SH-SY5Y (cell line): ENCODE measurements around the gene HIVEP3.

Experiments used
- GATA2 ChIP-seq: IDR thresholded peaks from 2 replicates; pipeline ENCODE4 v1.6.1; 2011; ENCODE audit warnings: mild to moderate bottlenecking, low read depth, low read length
- GATA3 ChIP-seq: IDR thresholded peaks from 2 replicates; pipeline ENCODE4 v1.6.1; 2011; ENCODE audit warnings: low read depth, mild to moderate bottlenecking, low read length, moderate library complexity

HIVEP3 gene

DNA sequence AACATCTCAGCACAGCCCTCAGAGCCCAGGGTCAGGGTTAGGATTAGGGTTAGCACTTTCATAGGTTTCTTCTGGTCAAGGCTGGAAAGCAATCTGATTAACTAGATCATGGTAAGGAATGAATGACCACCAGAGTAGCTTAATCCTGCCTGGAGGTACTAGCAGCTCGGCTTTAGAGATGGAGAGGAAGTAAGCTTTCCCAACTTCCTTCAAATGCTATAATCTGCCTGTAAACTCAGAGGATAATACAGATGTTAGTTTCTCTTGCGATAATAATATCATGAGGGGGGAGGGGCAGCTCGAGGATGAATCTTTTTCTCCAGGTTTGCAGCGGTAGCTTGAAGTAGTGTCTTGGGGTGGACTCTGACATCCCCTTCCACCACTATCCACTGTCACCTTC lies 194.9 kb downstream of the HIVEP3 start:
- TF ChIP-seq GATA2: no peak
- no peak for TF ChIP-seq GATA3

DNA sequence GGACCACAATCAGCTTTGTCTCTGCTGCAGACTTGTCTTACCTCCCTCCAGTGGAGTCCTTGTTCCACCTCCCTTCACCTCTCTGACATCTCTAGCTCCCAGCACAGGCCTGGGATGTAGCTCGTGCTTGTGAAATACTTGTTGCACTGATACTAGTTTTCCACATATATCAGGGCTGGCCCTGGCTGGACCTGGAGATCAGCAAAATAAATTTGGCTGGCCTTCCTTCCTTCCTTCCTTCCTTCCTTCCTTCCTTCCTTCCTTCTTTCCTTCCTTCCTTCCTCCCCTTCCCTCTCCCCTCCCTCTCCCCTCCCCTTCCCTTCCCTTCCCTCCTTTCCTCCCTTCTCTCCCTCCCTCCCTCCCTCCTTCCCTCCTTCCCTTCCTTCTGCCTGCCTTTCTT lies 196.5 kb downstream of the HIVEP3 start:
- TF ChIP-seq GATA3: no peak

DNA sequence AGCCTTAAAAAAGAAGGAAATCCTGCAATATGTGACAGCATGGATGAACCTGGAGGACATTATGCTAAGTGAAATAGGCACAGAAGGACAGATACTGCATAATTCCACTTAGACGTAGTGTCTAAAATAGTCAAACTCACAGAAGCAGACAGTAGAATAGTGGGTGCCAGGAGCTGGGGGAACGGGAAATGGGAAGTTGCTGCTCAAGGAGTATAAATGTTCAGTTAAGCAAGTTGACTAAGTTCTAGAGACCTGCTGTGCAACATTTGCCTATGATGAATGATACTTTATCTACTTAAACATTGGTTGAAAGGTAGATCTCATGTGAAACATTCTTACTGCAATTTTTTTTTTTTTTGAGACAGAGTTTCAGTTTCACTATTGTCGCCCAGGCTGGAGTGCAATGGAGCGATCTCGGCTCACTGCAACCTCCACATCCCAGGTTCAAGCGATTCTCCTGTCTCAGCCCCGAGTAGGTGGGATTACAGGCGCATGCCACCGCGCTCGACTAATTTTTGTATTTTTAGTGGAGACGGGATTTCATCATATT lies 197.8 kb downstream of the HIVEP3 start:
- TF ChIP-seq GATA2 (no peak), GATA3 (no peak)

DNA sequence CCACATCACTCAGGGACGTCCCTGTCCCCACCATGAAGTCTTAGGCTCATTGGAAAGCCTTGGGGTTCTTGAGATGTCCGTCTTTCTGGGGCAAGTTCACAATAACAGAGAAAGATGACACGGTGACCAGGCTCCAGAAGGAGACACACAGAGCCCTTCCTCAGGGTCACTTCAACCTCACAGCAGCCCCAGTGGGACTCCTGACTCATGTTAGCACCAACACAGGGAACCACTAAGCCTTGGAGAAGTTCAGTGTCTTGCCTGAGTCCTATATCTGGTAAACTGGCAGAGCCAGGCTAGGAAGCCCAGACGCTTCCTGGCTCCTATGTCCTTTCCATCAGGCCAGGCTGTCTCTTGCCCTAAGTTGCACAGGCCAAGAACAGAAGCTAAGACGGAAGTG lies 199.1 kb downstream of the HIVEP3 start:
- TF ChIP-seq GATA2: no peak
- TF ChIP-seq GATA3: no peak

DNA sequence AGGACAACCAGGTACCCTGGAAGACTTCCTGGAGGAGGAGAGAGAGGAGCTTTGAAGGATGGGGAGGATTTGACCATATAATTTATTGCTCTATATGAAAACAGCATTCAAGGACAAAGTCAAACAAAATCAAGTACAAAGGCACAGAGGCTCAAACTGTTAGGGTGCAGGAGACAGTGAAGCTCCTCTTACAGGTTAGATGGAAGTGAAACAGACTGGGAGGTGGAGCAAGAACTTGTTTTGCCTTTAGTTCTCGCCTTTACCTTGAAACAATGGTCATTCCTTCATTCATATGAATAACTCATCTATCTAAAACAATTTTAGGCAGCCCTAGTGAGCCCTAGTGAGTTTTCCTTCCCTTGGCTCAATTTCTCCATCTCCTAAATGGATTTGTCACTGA lies 199.6 kb downstream of the HIVEP3 start:
- TF ChIP-seq GATA3 (no peak), GATA2 (no peak)

DNA sequence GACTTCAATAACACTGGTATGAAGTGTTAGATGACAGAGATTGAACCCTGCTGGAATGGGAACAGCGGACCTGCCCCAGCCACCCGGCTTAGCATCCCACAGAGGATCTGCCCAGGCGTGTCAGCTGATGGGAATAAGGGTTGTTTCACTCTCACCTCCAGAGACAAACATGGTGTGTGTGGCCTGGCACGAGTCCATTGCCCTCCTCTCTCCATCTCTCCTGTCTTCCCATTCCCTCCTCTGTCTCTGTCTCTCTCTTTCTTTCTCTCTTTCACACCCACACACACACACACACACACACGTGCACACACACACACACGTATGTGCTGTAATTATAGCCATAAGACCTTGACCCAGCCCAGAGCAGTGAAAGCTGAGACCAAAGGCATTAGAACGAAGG lies 200.2 kb downstream of the HIVEP3 start:
- TF ChIP-seq GATA3 (no peak), GATA2 (no peak)

DNA sequence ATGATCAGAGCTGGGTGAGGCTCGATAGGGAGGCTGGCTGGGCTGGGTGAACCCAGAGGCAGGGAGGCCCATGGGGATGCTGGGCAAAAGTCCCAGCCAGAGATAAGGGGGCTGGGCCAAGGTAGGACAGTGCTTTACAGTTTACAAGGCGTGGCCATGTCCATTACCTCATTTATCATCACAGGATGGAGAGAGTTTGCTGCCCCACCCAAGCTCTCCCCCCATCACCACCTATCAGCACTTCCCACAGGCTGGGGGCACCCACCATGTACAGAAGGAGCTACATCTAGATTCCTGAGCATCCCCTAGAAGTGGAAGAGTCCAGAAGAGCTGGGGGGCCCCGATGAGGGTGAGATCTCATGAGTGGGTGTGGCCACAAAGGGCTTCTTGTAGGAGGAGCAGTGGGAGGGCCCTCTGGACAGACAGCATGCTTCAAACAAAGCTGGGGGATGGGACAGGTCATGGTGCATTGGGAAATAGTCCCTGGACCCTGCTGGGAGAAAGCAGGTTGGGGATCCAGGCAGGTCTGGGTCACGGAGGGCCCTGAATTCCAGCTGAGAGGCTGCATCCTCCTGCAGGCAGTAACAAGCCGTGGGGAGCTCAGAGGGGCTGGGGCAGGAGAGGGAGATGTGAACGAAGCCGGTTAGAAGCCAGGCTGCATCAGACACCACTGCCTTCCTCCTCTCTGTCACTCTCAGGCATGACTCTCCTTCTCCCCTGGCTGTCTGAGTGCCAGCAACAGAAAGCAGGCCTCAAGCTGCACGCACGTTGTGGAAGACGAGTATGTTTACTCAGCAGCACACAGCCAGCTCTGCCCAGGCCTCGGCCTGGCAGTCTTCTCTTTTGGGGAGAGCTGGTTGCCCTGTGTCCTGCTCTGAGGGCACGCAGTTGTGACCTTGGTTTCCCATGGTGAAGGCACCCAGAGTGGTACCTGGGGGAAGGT lies 202.3 kb downstream of the HIVEP3 start:
- no peak for TF ChIP-seq GATA3
- no peak for TF ChIP-seq GATA2

DNA sequence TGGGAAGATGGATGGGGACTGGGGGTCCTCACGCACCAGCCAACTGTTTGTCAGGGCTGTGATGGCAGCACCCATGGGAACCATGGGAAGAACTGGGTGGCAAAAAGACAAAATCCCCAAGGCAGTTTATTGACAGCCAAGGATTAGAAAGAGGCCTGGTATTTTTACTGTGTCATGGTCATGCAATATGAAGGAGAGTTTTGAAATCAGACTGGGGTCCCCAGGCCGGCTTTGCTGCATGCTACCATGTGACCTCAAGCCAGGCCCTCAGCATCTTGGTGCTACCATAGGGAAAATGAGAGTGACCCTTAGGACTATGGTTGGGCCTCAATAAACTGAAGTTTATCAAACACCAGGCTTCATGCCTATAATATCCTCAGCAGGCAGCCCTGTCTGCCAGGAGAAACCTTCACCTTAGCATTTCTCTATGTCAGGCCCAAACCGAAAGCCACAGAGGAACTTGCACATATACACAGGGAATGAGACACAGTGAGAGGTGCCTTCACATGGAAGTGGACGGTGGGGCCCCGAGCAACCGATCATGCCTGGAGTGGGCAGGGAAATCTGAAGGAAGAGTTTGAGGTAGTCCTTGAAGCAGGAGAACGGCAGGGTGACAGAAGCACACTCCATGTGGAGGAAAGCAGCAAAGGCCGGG lies 203.2 kb downstream of the HIVEP3 start:
- TF ChIP-seq GATA3 (no peak), GATA2 (no peak)

DNA sequence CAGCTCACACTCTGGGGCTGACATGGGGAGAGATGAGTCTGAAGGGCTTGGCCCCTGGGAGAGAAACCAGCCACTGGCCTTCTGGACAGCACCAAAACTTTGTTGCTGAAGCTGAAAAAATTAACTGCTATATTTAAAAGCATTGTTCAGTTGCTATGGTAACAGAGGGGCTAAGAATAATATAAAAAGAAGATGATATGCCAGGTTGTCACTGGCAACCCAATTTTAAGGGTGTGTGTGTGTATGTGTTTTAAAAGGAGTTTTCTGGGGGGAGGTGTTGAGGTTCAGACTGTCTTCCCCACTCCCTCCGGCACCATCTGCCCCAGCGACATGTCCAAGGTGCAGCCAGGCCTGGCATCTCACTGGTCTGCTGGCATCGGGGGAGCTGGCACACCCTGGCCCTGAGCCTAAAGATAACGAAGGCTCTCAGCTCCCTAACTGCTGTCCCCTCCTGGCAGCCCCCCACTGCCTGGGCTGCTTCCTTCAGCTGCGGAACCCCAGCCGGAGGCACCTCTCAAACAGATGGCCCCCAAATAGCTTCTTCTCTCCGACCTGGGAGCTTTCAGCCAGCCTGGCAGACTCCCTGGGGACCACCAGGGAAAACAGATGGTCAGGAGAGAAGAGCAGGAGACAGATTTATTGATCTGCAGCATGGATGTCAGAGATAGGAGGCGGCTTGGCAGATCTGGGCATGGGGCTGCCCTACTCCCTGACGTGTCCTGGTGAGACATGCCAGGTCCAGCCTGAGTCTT lies 203.9 kb downstream of the HIVEP3 start:
- peak; percentile 96 for TF ChIP-seq GATA2
- no peak for TF ChIP-seq GATA3

DNA sequence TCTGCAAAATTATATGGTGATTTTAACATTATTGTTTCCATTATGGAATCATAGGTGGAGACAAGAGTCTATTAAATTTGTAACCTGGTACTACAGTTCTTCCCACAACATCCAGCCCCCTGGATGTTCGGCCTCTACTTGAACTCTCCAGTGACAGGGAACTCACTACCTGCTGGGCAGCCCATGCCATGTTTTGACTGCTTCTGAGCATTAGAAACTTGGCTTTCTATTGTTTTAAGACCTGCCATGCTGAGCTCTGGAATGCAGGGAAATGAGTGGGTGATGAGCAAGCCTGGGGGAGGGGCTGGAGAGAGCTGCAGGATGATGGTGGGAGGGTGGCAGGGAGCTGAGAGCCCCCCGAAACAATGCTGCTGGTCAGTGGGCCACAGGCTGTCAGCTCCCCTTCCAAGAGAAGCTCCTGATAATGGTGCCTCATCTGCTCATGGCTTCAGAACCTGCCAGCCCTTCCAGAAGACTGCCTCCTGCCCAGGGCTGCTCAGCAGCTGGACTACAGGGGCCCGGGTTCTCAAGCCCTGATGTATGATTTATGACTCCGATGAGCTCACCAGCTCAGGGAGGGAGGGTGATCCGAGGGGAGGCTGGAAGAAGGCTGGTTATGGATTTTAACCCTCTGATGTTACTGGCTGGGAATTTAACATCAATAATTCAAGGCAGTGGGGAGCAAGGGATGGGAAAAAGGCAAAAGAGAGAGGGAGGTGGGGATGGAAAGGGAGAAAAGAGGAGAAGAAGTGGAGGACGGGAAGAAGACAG lies 205.0 kb downstream of the HIVEP3 start:
- TF ChIP-seq GATA3 (no peak), GATA2 (no peak)

DNA sequence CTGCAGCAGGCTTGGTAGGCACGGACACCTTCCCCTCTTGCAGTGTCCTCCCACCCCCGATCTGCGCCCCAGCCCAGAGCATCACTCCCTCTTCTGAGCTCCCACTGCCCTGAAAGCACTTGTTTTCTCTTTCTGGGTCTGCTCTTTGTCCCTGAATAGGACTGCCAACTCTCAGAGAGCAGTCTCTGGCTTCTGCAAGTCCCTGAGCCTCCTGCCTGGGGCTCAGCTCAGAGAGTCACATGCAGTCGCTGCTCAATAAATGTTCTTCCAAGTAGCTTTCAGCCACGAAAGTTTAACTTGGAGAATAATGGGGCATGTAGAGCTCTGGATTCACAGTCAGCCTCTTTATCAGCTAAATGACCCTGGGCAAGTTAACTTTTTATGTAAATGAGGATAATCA lies 205.6 kb downstream of the HIVEP3 start:
- TF ChIP-seq GATA2 (no peak), GATA3 (no peak)

DNA sequence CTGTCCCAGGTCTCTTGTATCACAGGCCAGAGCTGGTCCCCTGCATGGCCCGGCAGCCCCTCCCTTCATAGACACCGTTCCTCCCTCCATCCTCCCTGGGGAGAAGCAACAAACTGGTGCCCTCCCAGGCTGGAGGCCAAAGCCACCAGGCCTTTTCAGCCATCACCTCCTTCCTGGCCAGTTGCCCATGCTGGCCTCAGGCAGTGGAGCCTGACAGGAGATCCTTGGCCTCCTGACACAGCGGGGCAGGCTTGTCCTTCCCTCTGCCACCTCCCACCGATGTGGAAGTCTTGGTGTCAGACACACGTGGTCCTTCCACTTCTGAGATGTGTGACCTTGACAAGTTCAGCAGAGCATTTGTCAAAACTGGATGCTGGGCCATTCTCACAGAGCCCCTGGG lies 206.0 kb downstream of the HIVEP3 start:
- TF ChIP-seq GATA2: no peak
- TF ChIP-seq GATA3: no peak

DNA sequence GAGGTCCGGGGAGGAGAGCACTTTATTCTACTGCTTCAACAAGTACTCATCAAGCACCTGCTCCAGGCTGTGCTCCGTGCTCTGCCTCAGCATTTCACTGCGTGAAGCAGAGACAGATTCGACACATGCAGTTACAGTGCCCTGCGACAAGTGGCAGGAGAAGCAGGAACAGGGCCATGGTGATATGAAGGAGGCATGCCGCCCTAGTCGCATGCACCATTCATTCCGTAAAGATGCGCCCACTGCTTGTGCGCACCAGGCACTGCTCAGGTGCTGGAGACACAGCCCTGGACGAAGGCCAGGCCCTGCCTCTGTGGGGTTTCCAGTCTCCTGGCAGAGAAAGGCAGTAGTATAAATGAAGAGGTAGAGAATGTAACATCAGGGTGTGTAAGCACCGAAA lies 206.6 kb downstream of the HIVEP3 start:
- no peak for TF ChIP-seq GATA3
- no peak for TF ChIP-seq GATA2
